ENCODE results near the gene TPK1.

TPK1 gene

GRCh38 chr7:144786079-144786478 lies 49.8 kb downstream of the TPK1 start:
- no peak for TF ChIP-seq CTCF (conservative IDR thresholded peaks at IDR 0.05; ENCODE audit: low read depth, low read length)
- Histone ChIP-seq H3K27ac (no peak overlapping the region), H3K79me2 (ENCODE audit: insufficient read depth, low read depth) (no peaks in the 10 kb centered on the region)

GRCh38 chr7:144785521-144785920 lies 50.3 kb downstream of the TPK1 start:
- H3K27ac ChIP-seq: no peak overlapping the region
- no peaks in the 10 kb centered on the region for H4K20me1 ChIP-seq (ENCODE audit: insufficient read depth)
- no peak for TF ChIP-seq CTCF (conservative IDR thresholded peaks at IDR 0.05; ENCODE audit: low read depth, low read length)

More at GRCh38 chr7:144786079-144786478, 49.8 kb downstream of the TPK1 start:
- H4K20me1 ChIP-seq (ENCODE audit: insufficient read depth): no peaks in the 10 kb centered on the region
- H3K36me3 ChIP-seq (ENCODE audit: insufficient read depth): no peaks in the 10 kb centered on the region
- H3K27me3 ChIP-seq (ENCODE audit: insufficient read depth, low read depth): no peaks in the 10 kb centered on the region
- H3K4me3 ChIP-seq (IDR thresholded peaks at IDR 0.05; ENCODE audit: insufficient read depth, low read depth, low read length): no peak overlapping the region
- no peak overlapping the region for H3K4me2 ChIP-seq
- no peaks in the 10 kb centered on the region for H3K4me1 ChIP-seq (ENCODE audit: low read depth, poor library complexity, severe bottlenecking)
- H3K9ac ChIP-seq: no peak overlapping the region
- no peak overlapping the region for H2AFZ ChIP-seq (ENCODE audit: low read depth)

GRCh38 chr7:144784943-144785342 lies 50.9 kb downstream of the TPK1 start:
- no peak overlapping the region for H3K4me2 ChIP-seq
- no peak overlapping the region for H3K4me3 ChIP-seq (IDR thresholded peaks at IDR 0.05; ENCODE audit: insufficient read depth, low read depth, low read length)
- no peaks in the 10 kb centered on the region for H3K27me3 ChIP-seq (ENCODE audit: insufficient read depth, low read depth)
- no peaks in the 10 kb centered on the region for H4K20me1 ChIP-seq (ENCODE audit: insufficient read depth)
- H2AFZ ChIP-seq (ENCODE audit: low read depth): no peak overlapping the region
- no peaks in the 10 kb centered on the region for H3K4me1 ChIP-seq (ENCODE audit: low read depth, poor library complexity, severe bottlenecking)
- TF ChIP-seq CTCF (conservative IDR thresholded peaks at IDR 0.05; ENCODE audit: low read depth, low read length): no peak
- H3K79me2 ChIP-seq (ENCODE audit: insufficient read depth, low read depth): no peaks in the 10 kb centered on the region
- H3K27ac ChIP-seq: no peak overlapping the region
- H3K9ac ChIP-seq: no peak overlapping the region
- H3K36me3 ChIP-seq (ENCODE audit: insufficient read depth): no peaks in the 10 kb centered on the region

More at GRCh38 chr7:144785521-144785920, 50.3 kb downstream of the TPK1 start:
- Histone ChIP-seq H3K27me3 (ENCODE audit: insufficient read depth, low read depth) (no peaks in the 10 kb centered on the region), H3K4me1 (ENCODE audit: low read depth, poor library complexity, severe bottlenecking) (no peaks in the 10 kb centered on the region), H2AFZ (ENCODE audit: low read depth) (no peak overlapping the region), H3K4me2 (no peak overlapping the region), H3K4me3 (IDR thresholded peaks at IDR 0.05; ENCODE audit: insufficient read depth, low read depth, low read length) (no peak overlapping the region), H3K79me2 (ENCODE audit: insufficient read depth, low read depth) (no peaks in the 10 kb centered on the region), H3K9ac (no peak overlapping the region), H3K36me3 (ENCODE audit: insufficient read depth) (no peaks in the 10 kb centered on the region)

- Histone ChIP-seq H2AFZ (ENCODE audit: low read depth) (no peak overlapping the region), H3K4me3 (IDR thresholded peaks at IDR 0.05; ENCODE audit: insufficient read depth, low read depth, low read length) (no peak overlapping the region), H3K4me2 (no peak overlapping the region), H3K27me3 (ENCODE audit: insufficient read depth, low read depth) (no peaks in the 10 kb centered on the region), H3K79me2 (ENCODE audit: insufficient read depth, low read depth) (no peaks in the 10 kb centered on the region), H3K9ac (no peak overlapping the region), H3K27ac (no peak overlapping the region), H3K4me1 (ENCODE audit: low read depth, poor library complexity, severe bottlenecking) (no peaks in the 10 kb centered on the region), H3K36me3 (ENCODE audit: insufficient read depth) (no peaks in the 10 kb centered on the region), H4K20me1 (ENCODE audit: insufficient read depth) (no peaks in the 10 kb centered on the region)
- TF ChIP-seq CTCF (conservative IDR thresholded peaks at IDR 0.05; ENCODE audit: low read depth, low read length): no peak
Observed at GRCh38 chr7:144784441-144784840, 51.4 kb downstream of the TPK1 start.
